NCI-H1436 treated with DMSO at 0.1 percent for 48 hours (cell line): ENCODE results near the gene TRAF3IP3.

Experiments
- DNase-seq: peaks from one replicate; lab custom pipeline; 2025; lab: John Stamatoyannopoulos, UW

Gene TRAF3IP3

DNA sequence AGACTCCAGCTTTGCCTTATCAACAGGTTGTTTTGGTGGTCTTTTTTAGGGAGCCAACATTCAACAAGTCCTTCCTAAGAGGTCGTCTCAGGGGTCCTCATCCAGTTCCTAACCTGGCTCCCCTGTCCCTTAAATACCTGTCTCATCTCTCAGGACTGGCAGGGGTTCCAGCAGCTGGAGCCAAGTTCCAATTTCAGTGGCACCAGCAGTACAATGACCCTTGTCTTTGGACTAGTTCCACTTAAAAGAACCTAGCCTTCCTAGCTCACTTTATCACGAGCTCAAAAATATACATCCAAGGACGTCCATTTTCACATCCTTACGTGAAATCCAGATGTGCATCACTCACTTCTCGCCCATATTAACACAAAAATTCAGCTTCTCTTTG is 18.7 kb upstream of the TRAF3IP3 start:
- DNase-seq: no peak

GRCh38 chr1:209738270-209738669 is 17.6 kb upstream of the TRAF3IP3 start:
- no peak for DNase-seq

DNA sequence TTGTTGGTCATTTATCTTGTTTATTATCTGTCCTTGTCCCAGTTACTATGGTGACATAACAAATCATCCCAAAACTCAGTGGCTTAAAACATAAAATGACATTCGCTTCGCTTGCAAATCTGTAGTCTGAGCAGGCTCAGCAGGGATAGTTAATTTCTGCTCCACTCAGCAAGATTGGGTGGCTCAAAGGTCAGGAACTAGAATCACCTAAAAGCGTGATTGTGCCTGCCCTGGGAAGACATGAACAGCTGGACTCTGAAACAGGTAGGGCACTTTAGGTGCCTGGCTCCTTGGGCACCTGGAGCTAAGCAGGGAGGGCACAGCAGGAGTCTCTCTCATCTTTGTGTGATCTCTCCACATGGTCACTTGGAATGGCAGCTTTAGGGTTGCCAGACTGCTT is 14.7 kb upstream of the TRAF3IP3 start:
- DNase-seq: no peak

DNA sequence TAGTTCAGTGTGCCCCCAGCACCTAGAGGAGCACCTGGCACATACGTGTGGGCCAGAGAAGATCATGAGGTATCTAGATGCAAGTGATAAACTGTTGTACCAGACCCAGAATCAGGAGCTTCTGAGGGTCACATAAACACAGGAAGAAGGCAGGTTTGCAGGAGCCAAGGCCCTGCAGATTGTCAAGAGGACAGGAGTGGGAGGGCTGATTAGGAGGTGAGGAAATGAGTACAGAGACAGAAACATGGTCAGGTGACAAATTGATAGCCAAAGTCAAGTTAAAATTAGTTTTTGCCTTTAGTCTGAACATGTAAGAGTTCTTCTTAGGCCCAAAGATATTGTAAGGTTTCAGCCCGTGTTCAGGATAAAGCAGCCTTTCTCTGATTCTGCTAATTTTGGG is 14.0 kb upstream of the TRAF3IP3 start:
- no peak for DNase-seq

GRCh38 chr1:209742409-209743144 is 13.3 kb upstream of the TRAF3IP3 start:
- DNase-seq: no peak

GRCh38 chr1:209743145-209743482 is 12.7 kb upstream of the TRAF3IP3 start:
- DNase-seq: no peak

- DNase-seq: no peak
Measured at GRCh38 chr1:209746451-209747165, 9.2 kb upstream of the TRAF3IP3 start.

DNA sequence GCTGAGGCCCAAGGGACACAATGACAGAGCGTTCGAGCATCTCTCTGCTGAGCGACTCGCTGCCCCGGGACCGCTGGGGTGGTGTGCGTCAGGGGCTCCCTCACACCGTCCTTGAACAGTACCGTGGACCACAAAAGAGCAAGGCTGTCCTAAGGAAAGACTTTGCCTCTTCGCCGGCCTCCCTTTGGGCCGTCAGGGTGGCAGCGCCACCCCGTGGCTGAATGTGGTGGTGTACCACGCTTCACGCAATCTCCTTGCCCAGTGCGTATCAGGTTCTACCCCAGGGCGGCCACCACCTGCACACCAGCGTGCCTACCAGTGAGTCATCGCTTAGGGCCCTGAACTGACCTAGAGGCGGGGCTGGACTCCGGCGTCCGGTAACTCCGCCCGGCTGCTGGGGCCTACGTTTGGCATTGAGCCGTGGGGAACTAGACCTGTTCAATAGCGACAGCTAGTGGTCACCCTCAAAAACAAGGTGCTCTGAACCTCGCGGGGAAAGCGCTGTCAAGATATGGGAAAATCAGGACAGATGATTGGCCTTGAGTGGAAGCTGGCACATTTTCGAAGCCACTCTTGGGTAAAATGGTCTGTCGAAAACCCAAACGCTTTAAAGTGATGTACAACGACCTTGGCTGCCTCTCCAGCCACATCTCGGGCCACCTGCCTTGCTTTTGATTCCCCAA is 8.1 kb upstream of the TRAF3IP3 start:
- no peak for DNase-seq

- DNase-seq: no peak
Measured at GRCh38 chr1:209748620-209749019, 7.2 kb upstream of the TRAF3IP3 start.

GRCh38 chr1:209749205-209749604 is 6.6 kb upstream of the TRAF3IP3 start:
- DNase-seq: no peak

- no peak for DNase-seq
Measured at GRCh38 chr1:209749670-209750323, 6.1 kb upstream of the TRAF3IP3 start.

DNA sequence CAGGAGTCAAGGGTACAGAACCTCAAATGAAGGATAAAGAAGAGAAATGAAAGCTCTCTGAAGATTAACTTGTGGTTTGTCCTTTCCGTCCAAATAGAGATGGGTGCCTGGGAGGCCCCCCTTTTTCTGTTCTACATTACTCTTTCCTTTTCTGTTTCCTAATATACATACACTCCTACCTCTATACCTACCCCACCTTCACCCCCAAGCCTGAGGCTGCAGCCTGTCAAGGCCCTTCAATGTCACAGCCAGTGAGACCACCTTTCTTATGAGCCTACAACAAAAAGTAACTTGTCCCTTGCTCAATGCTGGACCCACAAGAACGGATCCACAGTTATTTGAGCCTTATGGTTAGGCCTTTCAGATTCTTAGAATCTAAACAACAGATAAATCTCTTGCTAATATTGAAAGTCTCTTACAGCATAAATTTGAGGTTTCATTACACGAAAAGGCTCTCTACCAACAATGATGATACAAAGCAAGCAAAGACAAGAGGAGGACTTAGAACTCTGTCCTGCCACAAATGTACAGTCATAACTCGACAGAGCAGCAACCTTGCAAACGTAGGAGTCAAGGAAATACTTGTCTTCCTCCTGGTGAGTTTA is 4.1 kb upstream of the TRAF3IP3 start:
- no peak for DNase-seq

DNA sequence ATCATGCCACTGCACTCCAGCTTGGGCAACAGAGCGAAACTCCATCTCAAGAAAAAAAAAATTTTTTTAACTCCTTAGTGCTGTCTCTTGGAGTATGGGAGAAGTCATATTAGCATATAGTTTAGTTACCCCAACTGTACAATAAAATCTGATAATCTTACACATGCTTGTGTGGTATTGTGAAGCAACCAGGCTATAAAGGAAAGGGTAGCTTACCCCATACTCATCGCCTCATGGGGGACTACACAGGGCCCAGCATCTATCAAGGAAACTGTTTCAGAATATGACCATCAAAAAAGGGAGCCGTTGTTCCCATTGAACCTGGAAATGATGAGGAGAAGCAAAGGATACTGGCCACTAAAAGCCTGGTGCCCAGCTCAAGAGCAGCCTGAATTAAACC is 3.0 kb upstream of the TRAF3IP3 start:
- DNase-seq: no peak

DNA sequence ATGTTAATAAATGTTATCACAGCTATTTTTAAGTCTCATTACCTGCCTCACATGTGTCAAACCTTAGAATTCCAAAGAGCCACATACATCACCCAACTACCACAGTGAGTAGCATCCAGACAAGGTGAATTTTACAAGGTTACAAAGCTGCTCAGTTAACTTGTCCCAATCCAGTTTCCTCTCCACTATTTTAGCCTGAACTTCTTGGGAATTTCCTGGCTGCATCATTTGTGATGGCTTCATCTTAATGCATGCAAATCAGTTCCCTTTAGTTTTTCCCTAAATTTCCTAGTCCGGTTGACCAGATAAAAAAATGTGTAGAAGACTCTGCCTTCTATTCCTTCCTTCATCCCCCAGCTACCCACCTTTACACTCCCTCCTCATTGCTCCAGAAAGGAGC is 597 bp upstream of the TRAF3IP3 start:
- DNase-seq: no peak

DNA sequence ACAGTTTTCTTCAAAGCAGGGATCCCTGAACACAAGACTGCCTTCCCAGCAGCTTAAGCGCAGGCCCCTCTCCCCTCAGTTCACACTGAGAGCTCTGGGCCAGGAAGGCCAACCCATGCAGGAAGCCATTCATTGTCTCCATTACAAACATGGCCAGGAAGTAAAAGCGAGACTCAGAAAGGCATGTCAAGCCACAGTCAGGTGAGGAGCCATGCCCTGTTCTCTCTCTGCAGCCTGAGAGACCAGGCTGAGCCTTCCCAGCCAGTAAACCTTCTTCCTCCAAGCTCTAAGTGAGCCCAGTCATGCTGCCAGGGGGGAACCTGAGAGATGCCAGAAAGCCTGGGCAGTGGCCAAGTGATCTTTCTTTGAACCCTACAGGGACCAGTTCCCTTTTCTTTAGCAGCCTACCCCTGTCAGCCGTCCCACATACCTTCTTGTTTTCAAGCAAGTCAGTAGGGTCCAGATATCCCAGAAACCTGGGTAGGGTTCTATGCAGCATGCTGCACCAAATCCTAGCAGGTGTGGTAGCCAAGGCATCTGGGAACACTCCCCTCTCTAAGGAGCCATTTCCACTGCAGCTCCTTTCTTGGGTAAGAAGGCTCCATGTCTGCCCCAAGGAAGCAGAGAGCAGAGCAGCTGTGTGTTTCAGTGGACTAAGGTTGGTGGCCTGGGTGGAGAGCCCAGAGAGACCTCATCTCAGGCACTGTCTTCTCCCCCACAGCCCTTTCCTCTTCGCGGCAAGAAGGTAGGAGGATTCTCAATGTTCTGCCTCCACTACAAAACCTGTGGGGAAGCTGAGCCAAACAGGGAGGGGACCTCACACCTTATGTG is 977 bp downstream of the TRAF3IP3 start:
- no peak for DNase-seq

DNA sequence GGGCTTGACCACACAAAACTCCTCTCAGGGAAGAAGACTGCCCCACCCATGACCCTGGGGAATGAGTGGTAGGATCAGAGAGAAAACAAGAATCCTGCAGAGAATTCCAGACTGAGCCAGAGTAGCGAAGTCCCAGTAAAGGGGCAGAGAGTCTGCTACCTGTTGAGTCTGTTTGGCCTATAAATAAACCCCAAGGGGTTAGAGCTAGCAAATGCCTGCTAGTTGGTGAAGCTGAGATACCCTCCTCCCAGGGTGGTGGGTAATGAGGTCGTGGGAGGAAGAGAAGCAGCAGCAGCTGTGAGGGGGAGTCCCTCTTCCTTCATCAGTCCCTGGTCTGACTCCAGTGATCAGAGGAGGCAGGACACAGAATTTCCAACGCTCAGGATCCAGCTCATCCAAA is 2.5 kb downstream of the TRAF3IP3 start:
- no peak for DNase-seq

DNA sequence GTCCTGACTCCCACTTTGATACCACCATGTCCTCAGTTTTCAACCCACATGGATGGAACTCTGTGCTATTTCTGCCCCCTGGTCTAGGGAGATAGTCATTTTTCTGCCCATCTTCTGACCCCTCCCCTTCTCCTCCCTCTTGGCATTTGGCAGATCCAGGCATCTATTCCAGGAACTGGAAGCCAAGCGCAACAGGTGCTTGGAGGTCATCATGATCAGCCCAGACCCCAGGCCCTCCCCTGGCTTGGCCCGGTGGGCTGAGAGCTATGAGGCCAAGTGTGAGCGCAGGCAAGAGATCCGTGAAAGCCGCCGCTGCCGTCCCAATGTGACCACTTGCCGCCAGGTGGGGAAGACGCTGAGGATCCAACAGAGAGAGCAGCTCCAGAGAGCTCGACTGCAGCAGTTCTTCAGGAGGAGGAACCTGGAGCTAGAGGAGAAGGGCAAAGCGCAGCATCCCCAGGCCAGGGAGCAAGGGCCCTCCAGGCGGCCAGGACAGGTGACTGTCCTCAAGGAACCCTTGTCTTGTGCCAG is 4.0 kb downstream of the TRAF3IP3 start:
- DNase-seq: no peak

GRCh38 chr1:209761011-209761635 is 5.3 kb downstream of the TRAF3IP3 start:
- no peak for DNase-seq

- DNase-seq: no peak
Measured at GRCh38 chr1:209766051-209766450, 10.2 kb downstream of the TRAF3IP3 start.

DNA sequence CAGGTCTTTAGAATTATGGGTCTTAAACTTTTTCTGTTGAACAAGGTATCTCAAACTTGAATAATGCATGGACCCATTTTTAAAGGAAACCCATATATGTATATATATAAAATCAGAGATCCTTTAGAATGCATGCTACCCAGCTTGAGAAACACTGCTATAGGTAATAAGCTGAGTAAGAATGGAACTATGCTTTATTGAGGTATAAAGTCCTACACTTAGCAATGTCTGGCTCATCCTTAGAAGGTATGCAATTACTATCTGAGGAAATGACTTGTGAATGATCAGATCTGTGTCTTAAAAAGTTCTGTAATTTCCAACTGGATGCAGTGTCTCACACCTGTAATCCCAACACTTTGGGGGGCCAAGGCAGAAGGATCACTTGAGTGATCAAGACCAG is 11.2 kb downstream of the TRAF3IP3 start:
- no peak for DNase-seq

DNA sequence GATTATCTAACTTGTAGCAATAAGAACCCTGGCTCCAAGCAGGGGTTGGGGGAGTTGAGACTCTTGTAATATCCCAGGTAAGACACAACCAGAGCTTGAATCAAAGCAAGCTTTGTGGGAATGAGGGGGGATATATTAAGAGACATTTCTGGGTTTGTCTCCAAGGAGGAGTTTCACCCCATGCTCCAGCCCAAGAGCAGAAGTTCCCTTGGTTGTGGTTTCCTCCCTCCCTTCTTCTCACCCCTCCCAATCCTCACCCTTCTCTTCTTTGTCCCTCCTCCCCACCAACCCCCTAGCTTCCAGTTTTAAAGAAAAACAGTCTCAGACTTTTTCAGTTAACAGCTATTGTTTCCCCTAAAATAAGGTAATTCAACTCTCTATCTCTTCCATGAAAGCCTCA is 11.9 kb downstream of the TRAF3IP3 start:
- no peak for DNase-seq
